HL-60 (cell line): Measurements from ENCODE around the gene KRTAP20-3.

Experiments
- CTCF ChIP-seq: IDR thresholded peaks from one replicate; pipeline ENCODE4 v1.5.1; 2011; ENCODE audit warnings: low read length, control low read depth, inconsistent platforms; ENCODE audit not compliant: insufficient read depth
- REST ChIP-seq: IDR thresholded peaks from 2 replicates; pipeline ENCODE4 v1.6.1; 2012; ENCODE audit warnings: low read depth; ENCODE audit not compliant: insufficient replicate concordance
- SPI1 ChIP-seq: IDR thresholded peaks from 2 replicates; pipeline ENCODE4 v1.6.1; 2012; ENCODE audit warnings: low read depth, mild to moderate bottlenecking, borderline replicate concordance

- TF ChIP-seq REST (no peak), CTCF (no peak), SPI1 (no peak)
Measured at GRCh38 chr21:30642564-30642963, at the start of gene KRTAP20-3.
